Brain microvascular endothelial cell (primary cell): ENCODE measurements around the gene PUS10.
"Not testable (repeated sequence)": the region's sequence is repeated elsewhere in the genome, so short reads cannot be mapped to it uniquely, and the experiment has no call there.

Experiments
- DNase-seq: peaks from one replicate; pipeline ENCODE4 v3.0.0-alpha.2; 2020
- H3K27ac ChIP-seq: fragments of 250-450 bp; sonication (Bioruptor Pico); 2 replicates; pipeline ENCODE4 v1.5.1; 2020; ENCODE audit warnings: mild to moderate bottlenecking, moderate library complexity
- H3K27me3 ChIP-seq: fragments of 250-450 bp; sonication (Bioruptor Pico); replicated peaks from 2 replicates; pipeline ENCODE4 v1.5.1; 2020; ENCODE audit warnings: mild to moderate bottlenecking
- H3K36me3 ChIP-seq: fragments of 250-450 bp; sonication (Bioruptor Pico); replicated peaks from 2 replicates; pipeline ENCODE4 v1.5.1; 2020; ENCODE audit warnings: mild to moderate bottlenecking
- H3K4me3 ChIP-seq: 2 replicates; pipeline ENCODE4 v1.5.1; 2011; ENCODE audit warnings: low read depth, mild to moderate bottlenecking, control low read depth, low read length, moderate library complexity
- CTCF ChIP-seq: IDR thresholded peaks from 2 replicates; pipeline ENCODE4 v1.5.1; 2011; ENCODE audit warnings: low read depth, mild to moderate bottlenecking, moderate library complexity, low read length, control low read depth, inconsistent platforms; ENCODE audit errors: missing control alignments
- in situ Hi-C: cut with HindIII; loops from 2 replicates; pipeline ENCODE4 v1.10.0; 2017; ENCODE audit warnings: low sequenced_read_pairs, low pct_ligation_motif_present

PUS10 gene

GRCh38 chr2:60989259-60989658 lies 28.8 kb downstream of the PUS10 start:
- in situ Hi-C loops: no loop called here
- H3K27ac ChIP-seq: no peak overlapping the region
- no peaks in the 10 kb centered on the region for H3K36me3 ChIP-seq
- no peaks in the 10 kb centered on the region for H3K27me3 ChIP-seq
- H3K4me3 ChIP-seq: no peak overlapping the region
- TF ChIP-seq CTCF: no peak
- DNase-seq: no peak

GRCh38 chr2:60987656-60988055 lies 30.4 kb downstream of the PUS10 start:
- H3K36me3 ChIP-seq, H3K27me3 ChIP-seq, DNase-seq, in situ Hi-C loops, H3K4me3 ChIP-seq, H3K27ac ChIP-seq: not testable (repeated sequence)

- in situ Hi-C loops: no loop called here
- DNase-seq: no peak
- no peak overlapping the region for H3K27ac ChIP-seq
- no peaks in the 10 kb centered on the region for H3K27me3 ChIP-seq
- no peak overlapping the region for H3K4me3 ChIP-seq
- no peaks in the 10 kb centered on the region for H3K36me3 ChIP-seq
- TF ChIP-seq CTCF: no peak
Observed at GRCh38 chr2:60987041-60987440, 31.0 kb downstream of the PUS10 start.

GRCh38 chr2:60984720-60985119 lies 33.3 kb downstream of the PUS10 start:
- in situ Hi-C loops: no loop called here
- DNase-seq: no peak
- H3K27me3 ChIP-seq: no peaks in the 10 kb centered on the region
- no peaks in the 10 kb centered on the region for H3K36me3 ChIP-seq
- H3K4me3 ChIP-seq: no peak overlapping the region
- TF ChIP-seq CTCF: no peak
- H3K27ac ChIP-seq: no peak overlapping the region

- H3K4me3 ChIP-seq, in situ Hi-C loops, H3K27me3 ChIP-seq, H3K36me3 ChIP-seq, DNase-seq, H3K27ac ChIP-seq: not testable (repeated sequence)
Observed at GRCh38 chr2:60982066-60982465, 36.0 kb downstream of the PUS10 start.

- no peak overlapping the region for H3K27ac ChIP-seq
- H3K4me3 ChIP-seq: no peak overlapping the region
- TF ChIP-seq CTCF: no peak
- H3K27me3 ChIP-seq: no peaks in the 10 kb centered on the region
- in situ Hi-C loops: no loop called here
- H3K36me3 ChIP-seq: no peaks in the 10 kb centered on the region
- no peak for DNase-seq
Observed at GRCh38 chr2:60980071-60980815, 37.8 kb downstream of the PUS10 start.

- no peak overlapping the region for H3K27ac ChIP-seq
- no peak for TF ChIP-seq CTCF
- no peak for DNase-seq
- no peak overlapping the region for H3K4me3 ChIP-seq
- H3K27me3 ChIP-seq: no peaks in the 10 kb centered on the region
- in situ Hi-C loops: no loop called here
- no peaks in the 10 kb centered on the region for H3K36me3 ChIP-seq
Observed at GRCh38 chr2:60979231-60979630, 38.8 kb downstream of the PUS10 start.
